Stimulated activated CD8-positive, alpha-beta memory T cell treated with anti-CD3 and anti-CD28 coated beads, Interleukin-7, amount 100 ng/mL, for 4 hours (primary cell): ENCODE measurements around the gene RASL12.
"Not testable (repeated sequence)": the region's sequence is repeated elsewhere in the genome, so short reads cannot be mapped to it uniquely, and the experiment has no call there.

Source experiments
- DNase-seq, 2 donors: peaks; one replicate each; pipeline ENCODE4 v3.0.0-alpha.2; 2020; ENCODE audit warnings: low read depth in 2 of 2

RASL12 gene

DNA sequence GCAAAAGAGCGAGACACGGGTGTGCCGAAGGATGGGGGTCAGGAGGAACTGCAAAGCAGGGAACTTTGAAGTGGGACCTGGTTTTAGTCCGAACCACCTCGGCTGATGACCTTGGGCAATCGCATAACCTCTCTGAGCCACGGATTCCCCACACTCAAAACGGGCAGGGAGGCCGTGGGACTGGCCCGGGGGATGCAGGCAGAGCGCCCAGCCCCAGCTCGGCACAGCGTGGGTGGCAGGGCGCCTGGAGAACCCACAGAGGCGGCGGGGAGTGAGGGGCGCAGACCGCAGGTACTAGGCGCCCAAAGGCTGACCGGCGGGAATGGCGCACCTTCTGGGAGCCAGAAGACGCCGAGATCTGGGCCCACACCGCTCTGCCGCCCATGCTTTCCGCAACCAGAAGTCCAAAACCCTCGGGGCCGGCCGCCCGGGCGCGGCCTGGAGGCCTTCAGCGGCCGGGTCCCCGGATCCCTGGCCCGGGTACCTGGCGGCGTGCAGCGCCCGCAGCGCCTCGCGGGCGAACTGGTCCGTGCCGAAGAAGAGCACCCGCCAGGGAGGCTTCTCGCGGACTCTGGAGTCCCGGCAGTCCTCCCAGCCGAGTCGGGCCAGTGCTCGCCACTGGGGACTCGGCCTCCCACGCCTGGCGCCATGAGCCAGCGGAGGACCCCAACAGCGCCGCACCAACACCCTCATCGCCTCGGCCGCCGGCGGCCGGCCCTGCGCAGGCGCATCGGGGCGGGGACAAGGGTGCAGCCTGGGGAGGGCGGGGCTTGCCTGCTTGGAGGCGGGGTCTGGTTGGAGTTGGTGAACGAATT, 38.7 kb downstream of the RASL12 start, which contains the start of gene MTFMT:
TSS of gene MTFMT (minus strand) at position 719 of the 815 bp plus-strand sequence. CDS start at position 693, 26 bp downstream.
- peak; percentile 87 for DNase-seq

- no peak for DNase-seq
Measured at GRCh38 chr15:65028338-65028737, 39.5 kb downstream of the RASL12 start.

GRCh38 chr15:65027593-65027992, 40.2 kb downstream of the RASL12 start:
- no peak for DNase-seq

- DNase-seq: no peak
Measured at GRCh38 chr15:65026756-65027155, 41.0 kb downstream of the RASL12 start.

- DNase-seq: no peak
Measured at GRCh38 chr15:65021488-65021887, 46.3 kb downstream of the RASL12 start.

DNA sequence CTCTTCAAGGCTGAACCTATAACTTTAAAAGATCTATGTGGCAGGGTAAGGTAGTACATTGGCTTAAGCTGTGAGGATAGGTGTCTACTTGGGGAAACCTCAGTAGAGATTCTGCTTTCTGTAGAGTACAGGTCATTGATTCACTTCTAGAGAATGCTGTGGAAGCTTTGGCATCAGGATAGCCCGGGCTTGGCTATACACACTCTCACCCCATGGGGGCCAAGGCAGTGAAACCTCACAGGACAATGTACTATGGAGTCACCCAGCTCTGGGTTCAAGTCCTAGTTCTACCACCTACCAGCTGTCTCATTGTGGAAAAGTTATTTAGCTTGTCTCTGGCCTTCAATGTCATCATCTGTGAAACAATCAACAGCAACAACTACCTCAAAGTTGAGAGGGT, 47.4 kb downstream of the RASL12 start:
- DNase-seq: no peak

- not testable (repeated sequence) for DNase-seq
Measured at GRCh38 chr15:65011198-65011597, 56.6 kb downstream of the RASL12 start.

GRCh38 chr15:65008983-65009382, 58.8 kb downstream of the RASL12 start:
- no peak for DNase-seq

GRCh38 chr15:65006876-65007275, 60.9 kb downstream of the RASL12 start:
- DNase-seq: no peak

DNA sequence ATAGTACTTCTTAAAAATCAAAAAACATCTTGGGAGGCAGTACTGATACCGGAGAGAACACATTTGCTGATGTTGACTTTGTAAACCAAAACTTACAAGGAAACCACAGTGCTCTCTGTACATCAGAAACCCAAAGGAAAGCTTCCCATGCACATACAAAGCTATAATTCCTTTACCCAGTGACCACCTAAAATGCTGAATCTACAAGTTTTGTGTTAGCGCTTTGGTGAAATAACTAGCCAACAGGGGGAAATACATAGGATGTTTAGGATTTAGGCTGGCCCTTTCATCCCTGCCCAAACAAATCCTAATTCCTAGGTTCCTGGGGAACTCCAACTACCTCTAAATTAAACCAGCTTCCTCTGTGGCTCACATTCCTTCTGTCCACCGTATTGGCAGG, 62.8 kb downstream of the RASL12 start:
- DNase-seq: no peak
